Measurements from ENCODE around the gene TFAP2A.

Gene TFAP2A

DNA sequence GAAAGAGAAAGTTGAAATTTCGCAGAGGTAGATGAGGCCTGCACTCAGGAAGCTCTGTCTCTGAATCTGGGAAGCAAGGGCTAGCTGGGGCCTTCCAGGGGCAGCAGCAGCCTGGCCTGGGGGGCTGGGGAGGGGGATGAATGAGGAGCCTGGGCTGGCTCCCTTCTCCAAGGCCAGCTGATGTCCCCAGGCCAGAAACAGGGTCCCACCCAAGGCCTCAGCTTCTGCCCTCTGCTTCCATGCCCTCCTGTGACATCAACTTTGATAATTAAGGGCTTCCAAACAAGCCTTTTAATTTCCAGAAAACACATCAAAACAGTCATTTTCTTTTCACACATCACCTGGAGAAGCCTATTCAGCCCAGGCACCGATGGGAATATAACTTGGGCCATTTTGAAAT lies 15.4 kb downstream of the TFAP2A start:
- DNase-seq (ENCODE audit: low read depth): no peak

- no peak for DNase-seq (ENCODE audit: low read depth)
Measured at GRCh38 chr6:10398446-10399218, 16.2 kb downstream of the TFAP2A start.

DNA sequence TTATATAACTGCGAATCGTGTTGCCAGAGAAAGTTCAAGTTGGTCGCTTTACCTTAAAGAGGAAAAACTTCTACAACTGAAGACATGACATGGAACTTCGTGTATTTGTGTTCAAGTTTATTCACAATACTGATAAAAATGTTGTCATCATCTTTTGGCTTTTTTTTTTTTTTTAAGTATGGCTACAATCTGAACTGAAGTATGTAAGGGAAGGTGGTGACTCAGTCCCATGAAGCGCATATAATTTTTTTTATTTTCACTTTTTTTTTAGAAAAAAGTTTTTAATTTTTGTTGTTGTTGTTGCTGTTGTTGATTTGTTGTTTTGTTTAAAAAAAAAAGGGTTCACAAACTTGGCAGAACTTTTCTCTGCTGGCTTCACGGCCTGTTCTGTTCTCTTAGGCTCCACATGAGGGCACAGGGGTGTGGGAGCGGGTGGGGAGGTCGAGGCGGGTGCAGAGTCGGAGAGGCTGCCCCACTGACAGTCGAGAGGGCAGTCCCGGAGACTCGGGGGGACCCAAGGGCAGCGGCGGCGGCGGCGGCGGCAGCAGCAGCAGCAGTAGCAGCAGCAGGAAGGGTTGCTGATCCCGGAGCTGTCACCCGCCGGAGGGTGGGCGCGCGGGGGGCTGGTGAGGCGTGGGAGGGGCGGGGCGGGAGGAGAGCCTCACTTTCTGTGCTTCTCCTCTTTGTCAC lies 17.0 kb downstream of the TFAP2A start:
- no peak for DNase-seq (ENCODE audit: low read depth)

- DNase-seq (ENCODE audit: low read depth): no peak
Measured at GRCh38 chr6:10396785-10397184, 18.1 kb downstream of the TFAP2A start.

- no peak for DNase-seq (ENCODE audit: low read depth)
Measured at GRCh38 chr6:10395704-10396546, 18.9 kb downstream of the TFAP2A start.

- DNase-seq (ENCODE audit: low read depth): no peak
Measured at GRCh38 chr6:10395171-10395703, 19.6 kb downstream of the TFAP2A start.

DNA sequence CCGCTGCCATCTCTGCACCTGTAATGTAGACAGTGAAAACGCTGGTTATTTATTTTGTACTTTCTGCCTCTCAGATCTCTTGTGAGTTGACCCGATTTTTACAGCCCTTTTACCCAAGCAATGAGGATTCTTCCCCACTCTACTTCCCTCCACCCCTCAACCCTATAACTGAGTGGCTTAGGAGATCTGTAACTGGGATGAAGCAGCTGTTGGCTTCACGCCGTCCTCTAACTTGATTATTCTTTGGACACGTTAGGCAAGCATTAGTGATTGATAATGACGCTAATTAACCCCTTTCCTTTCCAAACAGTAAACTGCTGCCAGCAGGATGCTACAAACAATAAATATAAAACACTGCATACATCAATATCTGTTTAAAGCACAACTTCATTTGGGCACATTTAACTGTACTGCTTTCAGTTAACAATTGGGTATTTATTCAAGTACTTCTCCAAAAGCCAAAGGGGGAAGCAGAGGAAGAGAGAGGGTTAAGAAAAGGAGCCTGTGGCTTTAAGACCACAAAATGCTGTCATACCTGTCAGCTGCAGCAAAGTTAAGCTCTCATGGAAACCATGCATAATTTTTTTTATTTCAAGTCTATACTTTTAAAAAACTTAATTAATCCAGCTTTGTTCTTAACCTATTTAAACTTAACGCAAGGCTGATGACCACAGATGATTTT lies 21.2 kb downstream of the TFAP2A start:
- DNase-seq (ENCODE audit: low read depth): no peak

- no peak for DNase-seq (ENCODE audit: low read depth)
Measured at GRCh38 chr6:10391799-10392198, 23.1 kb downstream of the TFAP2A start.

GRCh38 chr6:10391299-10391630 lies 23.6 kb downstream of the TFAP2A start:
- DNase-seq (ENCODE audit: low read depth): no peak

DNA sequence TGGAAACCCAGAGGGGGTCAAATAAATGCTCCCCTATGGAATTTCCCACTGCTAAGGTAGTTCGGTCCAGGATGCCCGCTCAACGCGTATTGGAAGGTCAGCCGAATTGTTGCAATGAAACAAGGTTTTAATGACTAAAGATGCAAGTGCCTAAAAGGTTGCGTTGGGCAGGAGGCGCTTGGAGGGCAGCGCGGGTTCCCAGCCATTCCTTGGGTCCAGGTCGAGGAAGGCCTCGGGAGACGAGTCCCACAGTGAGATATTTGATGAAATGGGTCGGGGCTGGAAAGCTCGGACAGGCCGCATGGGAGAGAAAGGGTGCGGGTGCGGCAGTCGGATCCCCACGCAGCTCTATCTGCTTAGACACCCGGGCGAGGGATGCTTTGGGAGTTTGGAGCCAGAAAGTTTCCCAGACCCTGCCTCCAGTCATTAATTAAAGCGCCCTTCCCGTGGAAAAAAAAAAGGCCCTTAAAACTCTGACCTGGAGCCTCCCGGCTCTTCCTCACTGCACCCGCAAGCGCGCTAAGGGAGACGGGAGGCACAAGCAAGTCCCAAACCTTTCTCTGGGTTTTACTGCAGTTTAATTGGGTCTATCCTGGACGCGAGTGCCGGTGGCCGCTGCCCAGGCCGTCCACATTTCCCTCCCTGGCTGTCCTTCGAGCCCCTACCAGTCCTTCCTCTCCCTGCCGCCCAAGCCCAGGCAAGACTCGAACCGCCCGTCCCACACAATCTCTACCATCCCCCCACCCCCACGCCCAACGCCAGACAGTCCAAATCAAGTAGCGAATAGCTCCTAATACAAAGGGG lies 24.2 kb downstream of the TFAP2A start:
- no peak for DNase-seq (ENCODE audit: low read depth)

- DNase-seq (ENCODE audit: low read depth): no peak
Measured at GRCh38 chr6:10389739-10390494, 25.0 kb downstream of the TFAP2A start.

DNA sequence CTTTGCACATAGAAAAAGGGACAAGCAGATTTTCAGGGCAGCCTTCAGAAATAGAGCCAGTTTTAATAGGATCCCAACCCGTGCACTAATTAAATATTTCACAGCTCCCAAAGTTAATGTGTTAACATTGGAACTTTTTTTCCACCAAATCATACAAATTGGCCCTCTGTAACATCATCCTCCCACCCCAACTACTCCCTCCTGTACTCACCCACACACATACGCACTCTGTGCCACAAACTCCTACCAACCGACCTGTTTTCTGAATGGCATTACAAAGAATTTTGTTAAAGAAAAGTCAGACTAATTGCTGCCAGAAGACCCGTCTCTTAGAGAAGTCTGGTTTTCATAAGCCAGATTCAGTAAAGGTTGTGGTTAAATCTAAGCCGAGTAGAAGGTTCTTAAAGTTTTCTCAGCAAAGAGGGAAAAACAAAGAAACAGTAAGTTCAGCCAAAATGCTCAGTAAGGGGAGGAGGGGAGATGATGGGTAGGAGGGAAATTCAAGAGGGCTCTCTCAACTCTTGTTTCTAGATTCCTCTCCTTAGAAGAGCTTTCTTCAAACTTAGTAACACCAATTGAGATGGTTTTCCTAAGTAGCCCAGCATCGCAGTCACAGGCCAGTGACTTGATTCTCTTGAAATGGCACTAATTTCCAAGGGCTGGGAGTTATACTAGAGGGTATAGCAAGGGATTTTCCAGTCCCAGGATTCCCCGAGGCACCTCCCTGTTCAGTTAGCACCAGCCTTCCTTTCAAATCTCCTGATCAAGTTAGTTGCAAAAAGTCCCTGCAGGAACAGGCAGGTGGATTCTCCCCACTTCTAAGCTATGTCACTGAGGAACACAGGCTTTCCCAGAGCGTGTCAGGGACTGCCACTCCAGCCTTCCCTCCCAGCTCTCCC lies 27.9 kb downstream of the TFAP2A start:
- no peak for DNase-seq (ENCODE audit: low read depth)

GRCh38 chr6:10386220-10386619 lies 28.7 kb downstream of the TFAP2A start:
- DNase-seq (ENCODE audit: low read depth): no peak

- DNase-seq (ENCODE audit: low read depth): no peak
Measured at GRCh38 chr6:10385524-10386132, 29.2 kb downstream of the TFAP2A start.

GRCh38 chr6:10384610-10385523 lies 30.0 kb downstream of the TFAP2A start:
- DNase-seq (ENCODE audit: low read depth): no peak

DNA sequence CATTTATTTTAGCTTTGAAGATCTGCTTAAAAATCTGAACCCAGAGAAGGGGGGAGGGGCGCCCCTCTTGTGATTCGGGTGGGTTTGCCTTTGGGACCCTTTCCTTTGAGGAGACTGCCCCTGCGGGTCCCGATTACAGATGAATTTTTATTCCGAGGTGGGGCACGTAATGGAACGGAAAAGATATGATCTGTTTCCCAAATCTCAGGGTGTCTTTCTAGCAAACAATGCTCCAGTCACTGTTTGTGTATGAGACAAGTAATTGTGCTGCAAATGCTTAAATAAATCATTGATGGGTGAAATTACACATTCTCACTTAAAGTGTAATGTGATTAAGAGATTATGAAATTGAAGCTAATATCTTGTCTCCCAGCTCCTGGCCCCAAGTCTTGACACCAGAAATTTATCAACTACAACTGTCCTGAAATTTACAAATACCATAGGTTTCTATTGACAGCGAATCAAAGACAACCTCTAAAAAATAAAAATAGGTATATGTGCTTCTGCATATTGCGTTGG lies 30.7 kb downstream of the TFAP2A start:
- DNase-seq (ENCODE audit: low read depth): no peak

DNA sequence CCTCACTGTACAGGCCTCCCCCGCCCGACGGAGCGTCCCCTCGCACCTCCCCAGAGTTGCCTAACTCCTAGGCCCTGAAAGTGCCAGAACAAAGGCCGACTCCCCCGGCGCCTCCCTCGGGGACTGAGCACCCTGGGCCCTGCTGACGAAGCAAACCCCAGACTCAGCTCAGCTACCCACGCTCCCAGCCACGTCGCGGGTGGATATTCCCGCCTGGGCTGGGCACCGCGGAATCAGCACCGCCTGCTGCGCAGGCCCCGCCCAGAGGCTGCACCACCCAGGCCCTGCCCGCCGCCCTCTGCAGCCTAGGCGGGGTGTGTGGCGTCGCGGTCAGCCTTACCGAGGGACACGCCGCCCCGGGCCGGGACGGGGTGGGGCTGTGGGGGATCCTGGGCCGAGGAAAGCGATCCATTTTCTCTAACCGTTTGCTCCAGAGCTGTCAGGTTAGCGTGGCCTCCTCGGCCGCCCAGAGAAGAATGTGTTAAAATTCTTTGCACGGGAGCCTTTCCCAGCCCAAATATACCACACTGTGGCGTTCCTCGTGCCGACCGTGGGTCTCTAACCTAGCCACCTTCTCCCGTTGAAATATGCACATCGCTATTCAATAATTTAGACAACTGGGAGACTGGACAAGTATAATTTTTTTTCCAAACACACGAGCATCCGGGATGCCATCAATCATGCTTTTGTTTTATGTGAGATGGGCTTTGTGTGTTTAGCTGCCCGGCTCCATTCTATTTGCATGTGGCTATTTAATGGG lies 31.4 kb downstream of the TFAP2A start:
- no peak for DNase-seq (ENCODE audit: low read depth)

Measured in non-pigmented ciliary epithelial cell (primary cell).